Breast epithelium (tissue), 4 donors: ENCODE results near the gene ANKS4B. TPM values are rescaled to one million over a fixed set of nuclear protein-coding genes. Genes with fewer than 3 reads are reported as not detected.

Experiments used
- DNase-seq, 2 donors: peaks; one replicate each; pipeline ENCODE4 v3.0.0-alpha.2; 2019; ENCODE audit warnings: low spot score in 2 of 2
- H3K27ac ChIP-seq, 2 donors: fragments of 200-600 bp; sonication (generic) in 1 of 2; one replicate each; pipeline ENCODE4 v1.5.1; 2016 to 2019; ENCODE audit warnings: mild to moderate bottlenecking in 1 of 2
- H3K27me3 ChIP-seq, 2 donors: fragments of 200-600 bp; sonication (generic) in 1 of 2; one replicate each; pipeline versions ENCODE4 v1.5.1 to v1.6.0; 2017 to 2019; ENCODE audit warnings: control low read depth in 1 of 2, mild to moderate bottlenecking in 1 of 2
- H3K36me3 ChIP-seq: fragments of 200-600 bp; one replicate; pipeline ENCODE4 v1.5.1; 2019
- H3K4me1 ChIP-seq, 2 donors: fragments of 200-600 bp; sonication (generic); one replicate each; pipeline ENCODE4 v1.5.1; 2016 to 2019; ENCODE audit warnings: control low read depth in 1 of 2
- H3K4me3 ChIP-seq, 3 donors: fragments of 200-600 bp; sonication (generic); 1 replicate in 2 of 3; 2 replicates in 1 of 3; pipeline ENCODE4 v1.5.1; 2016 to 2019; ENCODE audit warnings: mild to moderate bottlenecking in 3 of 3, moderate library complexity in 2 of 3
- H3K9me3 ChIP-seq, 2 donors: fragments of 200-600 bp; sonication (generic) in 1 of 2; one replicate each; pipeline ENCODE4 v1.5.1; 2016 to 2019; ENCODE audit warnings: control low read depth in 1 of 2
- CTCF ChIP-seq, 3 donors: fragments of 450-650 bp; IDR thresholded peaks; one replicate each; pipeline ENCODE4 v1.5.1; 2016 to 2017; ENCODE audit warnings: antibody characterized with exemption in 3 of 3, mild to moderate bottlenecking in 3 of 3, moderate library complexity in 3 of 3
- POLR2A ChIP-seq: fragments of 450-650 bp; IDR thresholded peaks from one replicate; pipeline ENCODE4 v1.6.1; 2016; ENCODE audit warnings: antibody characterized with exemption, mild to moderate bottlenecking, moderate library complexity
- POLR2AphosphoS5 ChIP-seq, 3 donors: sonication (generic); formaldehyde crosslinking; IDR thresholded peaks; one replicate each; pipeline ENCODE4 v1.6.1; 2017; ENCODE audit warnings: antibody characterized with exemption in 3 of 3
- intact Hi-C: fragments of 100-400 bp; cut with DNase I; formaldehyde crosslinking; loops from one replicate; pipeline ENCODE4 v1.15.1; 2023; ENCODE audit warnings: low total_unique reads
- total RNA-seq, 3 donors: library from RNA; depleted of rRNA; stranded (reverse); fragments of >200 nt; gene quantifications; one replicate each; pipeline ENCODE4 v1.1.0, GENCODE V29; 2016

Gene ANKS4B
- total RNA-seq, 3 donors from 2014 or later = 0.33 TPM; not detected in 2

GRCh38 chr16:21262779-21263639 lies 29.5 kb downstream of the ANKS4B start:
- no peak overlapping the region for H3K27ac ChIP-seq

GRCh38 chr16:21263640-21264570 lies 30.4 kb downstream of the ANKS4B start:
- no peak for TF ChIP-seq POLR2AphosphoS5 (IDR thresholded peaks at IDR 0.05)
- no peak for TF ChIP-seq POLR2A
- TF ChIP-seq CTCF (IDR thresholded peaks at IDR 0.05) = no peak
- intact Hi-C loops = no loop called here
- H3K4me3 ChIP-seq = no peak overlapping the region
- no peak for DNase-seq
- H3K36me3 ChIP-seq = no peaks in the 10 kb centered on the region
- no peaks in the 10 kb centered on the region for H3K27me3 ChIP-seq
- H3K27ac ChIP-seq = peak overlapping the region in 1 of 2 donors; percentile 35
- no peaks in the 10 kb centered on the region for H3K4me1 ChIP-seq
- no peaks in the 10 kb centered on the region for H3K9me3 ChIP-seq

More at GRCh38 chr16:21262779-21263639, 29.5 kb downstream of the ANKS4B start:
- intact Hi-C loops = no loop called here
- Histone ChIP-seq H3K36me3 (no peaks in the 10 kb centered on the region), H3K4me1 (no peaks in the 10 kb centered on the region), H3K4me3 (no peak overlapping the region), H3K9me3 (no peaks in the 10 kb centered on the region), H3K27me3 (no peaks in the 10 kb centered on the region)
- no peak for DNase-seq
- TF ChIP-seq POLR2A (no peak), POLR2AphosphoS5 (IDR thresholded peaks at IDR 0.05) (no peak)

- H3K9me3 ChIP-seq = no peaks in the 10 kb centered on the region
- intact Hi-C loops = no loop called here
- peak overlapping the region in 1 of 2 donors; percentile 35 for H3K27ac ChIP-seq
- DNase-seq = no peak
- H3K36me3 ChIP-seq = no peaks in the 10 kb centered on the region
- TF ChIP-seq CTCF (IDR thresholded peaks at IDR 0.05) = no peak
- no peak for TF ChIP-seq POLR2A
- TF ChIP-seq POLR2AphosphoS5 (IDR thresholded peaks at IDR 0.05) = no peak
- H3K4me3 ChIP-seq = no peak overlapping the region
- no peaks in the 10 kb centered on the region for H3K27me3 ChIP-seq
- H3K4me1 ChIP-seq = no peaks in the 10 kb centered on the region
These were observed 31.1 kb downstream of the ANKS4B start for GRCh38 chr16:21264571-21265036.

GRCh38 chr16:21265104-21265837 lies 31.8 kb downstream of the ANKS4B start:
- Histone ChIP-seq H3K36me3 (no peaks in the 10 kb centered on the region), H3K4me1 (no peaks in the 10 kb centered on the region), H3K9me3 (no peaks in the 10 kb centered on the region), H3K27ac (no peak overlapping the region), H3K4me3 (no peak overlapping the region), H3K27me3 (no peaks in the 10 kb centered on the region)
- TF ChIP-seq POLR2AphosphoS5 (IDR thresholded peaks at IDR 0.05) (no peak), CTCF (IDR thresholded peaks at IDR 0.05) (no peak), POLR2A (no peak)
- no peak for DNase-seq
- intact Hi-C loops = no loop called here

- no peak for TF ChIP-seq POLR2A
- TF ChIP-seq CTCF (IDR thresholded peaks at IDR 0.05) = no peak
- TF ChIP-seq POLR2AphosphoS5 (IDR thresholded peaks at IDR 0.05) = no peak
These were observed 33.8 kb downstream of the ANKS4B start for GRCh38 chr16:21267298-21267697.

More at GRCh38 chr16:21267298-21267697, 33.8 kb downstream of the ANKS4B start:
- no peak overlapping the region for H3K27ac ChIP-seq
- H3K4me3 ChIP-seq = no peak overlapping the region
- H3K9me3 ChIP-seq = no peaks in the 10 kb centered on the region
- intact Hi-C loops = no loop called here
- no peaks in the 10 kb centered on the region for H3K36me3 ChIP-seq
- no peak for DNase-seq
- H3K4me1 ChIP-seq = no peaks in the 10 kb centered on the region
- no peaks in the 10 kb centered on the region for H3K27me3 ChIP-seq
